ENCODE data around the gene RTP3.

Gene RTP3

GRCh38 chr3:46497556-46498265, at the start of gene RTP3:
TSS of gene RTP3 (plus strand) at chr3:46497976. CDS start at chr3:46498063, 87 bp downstream.
- no peak for DNase-seq (ENCODE audit: low read depth)
- no peak within 1 kb of the TSS for H3K4me3 ChIP-seq (ENCODE audit: low read length)
- TF ChIP-seq, protein P1, sequence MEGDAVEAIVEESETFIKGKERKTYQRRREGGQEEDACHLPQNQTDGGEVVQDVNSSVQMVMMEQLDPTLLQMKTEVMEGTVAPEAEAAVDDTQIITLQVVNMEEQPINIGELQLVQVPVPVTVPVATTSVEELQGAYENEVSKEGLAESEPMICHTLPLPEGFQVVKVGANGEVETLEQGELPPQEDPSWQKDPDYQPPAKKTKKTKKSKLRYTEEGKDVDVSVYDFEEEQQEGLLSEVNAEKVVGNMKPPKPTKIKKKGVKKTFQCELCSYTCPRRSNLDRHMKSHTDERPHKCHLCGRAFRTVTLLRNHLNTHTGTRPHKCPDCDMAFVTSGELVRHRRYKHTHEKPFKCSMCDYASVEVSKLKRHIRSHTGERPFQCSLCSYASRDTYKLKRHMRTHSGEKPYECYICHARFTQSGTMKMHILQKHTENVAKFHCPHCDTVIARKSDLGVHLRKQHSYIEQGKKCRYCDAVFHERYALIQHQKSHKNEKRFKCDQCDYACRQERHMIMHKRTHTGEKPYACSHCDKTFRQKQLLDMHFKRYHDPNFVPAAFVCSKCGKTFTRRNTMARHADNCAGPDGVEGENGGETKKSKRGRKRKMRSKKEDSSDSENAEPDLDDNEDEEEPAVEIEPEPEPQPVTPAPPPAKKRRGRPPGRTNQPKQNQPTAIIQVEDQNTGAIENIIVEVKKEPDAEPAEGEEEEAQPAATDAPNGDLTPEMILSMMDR (conservative IDR thresholded peaks at IDR 0.05; ENCODE audit: low read length): no peak

DNA sequence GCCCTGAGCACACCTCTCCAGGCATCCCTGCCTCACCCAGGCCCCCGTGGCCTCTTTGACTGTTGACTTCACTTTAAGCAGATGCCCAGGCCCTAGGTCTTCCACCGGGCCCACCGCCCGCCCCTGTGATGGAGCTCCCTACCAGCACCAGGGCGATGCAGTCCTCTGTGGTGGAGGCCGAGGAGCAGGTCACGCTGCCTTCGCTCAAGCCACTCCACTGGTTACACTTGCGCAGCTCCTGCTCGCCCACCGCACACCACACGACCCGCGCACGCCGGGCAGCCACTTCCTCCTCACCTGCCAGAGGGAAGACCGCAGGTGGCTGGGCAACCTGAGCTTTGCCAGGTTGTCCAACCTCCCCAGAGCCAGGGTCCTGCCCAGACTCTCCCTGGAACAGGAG, 49.1 kb upstream of the RTP3 start:
- no peak overlapping the region for H3K4me3 ChIP-seq (ENCODE audit: low read length)
- no peak for DNase-seq (ENCODE audit: low read depth)
- TF ChIP-seq, protein P1 (conservative IDR thresholded peaks at IDR 0.05; ENCODE audit: low read length): no peak

DNA sequence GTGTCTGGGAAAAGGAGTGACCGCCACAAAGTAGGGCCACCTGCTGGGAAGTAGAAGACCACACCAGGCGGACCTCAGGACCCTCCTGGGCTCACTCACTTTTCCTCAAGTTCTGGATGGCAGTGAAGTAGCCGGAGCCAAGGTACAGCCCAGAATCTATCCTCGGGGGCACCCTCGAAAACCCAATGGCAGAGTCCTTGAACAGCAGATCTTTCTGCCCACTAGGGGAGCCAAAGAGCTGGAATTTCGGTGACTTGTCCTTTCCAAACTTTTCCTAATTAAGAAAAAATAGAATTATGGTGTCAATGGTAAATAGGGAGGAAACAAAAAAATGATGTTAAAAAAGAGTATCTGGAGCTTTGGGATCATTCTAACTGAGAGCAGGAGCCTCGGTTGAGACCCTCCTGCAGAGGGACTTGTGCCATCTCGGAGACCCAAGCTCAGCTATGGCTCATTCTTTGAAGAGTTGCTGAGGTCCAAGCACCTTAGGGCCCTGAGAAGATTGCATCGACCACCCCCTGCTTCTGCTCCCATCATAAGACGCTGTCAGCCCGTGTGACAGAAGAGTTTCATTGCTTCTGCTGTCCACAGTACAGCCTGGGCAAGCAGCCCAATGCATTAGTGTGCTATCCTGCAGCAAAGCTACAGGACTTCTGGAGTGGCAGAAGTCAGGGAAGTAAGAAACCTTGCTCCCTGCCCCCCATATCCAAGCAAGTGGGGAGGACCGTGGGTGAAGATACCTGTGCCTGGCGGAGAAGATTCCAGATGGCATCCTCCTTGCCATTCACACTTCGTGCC, 47.8 kb upstream of the RTP3 start:
- peak; percentile 9 for DNase-seq (ENCODE audit: low read depth)
- no peak overlapping the region for H3K4me3 ChIP-seq (ENCODE audit: low read length)
- TF ChIP-seq, protein P1 (conservative IDR thresholded peaks at IDR 0.05; ENCODE audit: low read length): peak; percentile 69

DNA sequence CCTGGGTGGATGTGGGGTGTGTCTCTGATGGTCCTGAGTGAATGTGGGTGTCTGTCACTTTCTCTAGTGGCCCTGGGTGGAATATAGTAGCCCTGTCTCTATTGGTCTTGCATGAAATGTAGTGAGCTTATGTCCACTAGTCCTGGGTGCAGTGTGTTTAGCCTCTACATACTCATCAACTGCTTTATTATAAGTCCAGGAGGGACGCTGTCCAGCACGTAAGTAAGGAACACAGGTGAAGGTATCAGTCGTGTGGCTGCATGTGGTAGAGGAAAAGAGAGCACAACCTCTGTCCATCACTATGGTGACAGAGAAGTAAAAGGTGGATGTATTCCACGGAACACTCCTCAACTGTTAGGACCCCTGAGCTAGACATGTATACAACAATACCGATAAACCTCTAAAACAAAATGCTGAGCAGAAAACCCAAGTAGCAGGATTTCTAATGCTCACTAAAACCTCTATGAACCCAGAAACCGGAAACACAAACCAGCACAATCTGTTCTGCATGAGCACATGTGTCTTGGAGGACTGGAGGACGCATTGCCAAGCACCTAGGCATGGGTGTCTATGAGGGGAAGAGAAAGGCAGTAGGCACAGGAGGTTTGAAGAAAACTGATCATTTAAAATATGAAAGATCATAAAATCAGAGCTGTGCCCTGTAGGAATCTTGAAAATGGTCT, 44.1 kb upstream of the RTP3 start:
- no peak for DNase-seq (ENCODE audit: low read depth)
- TF ChIP-seq, protein P1 (conservative IDR thresholded peaks at IDR 0.05; ENCODE audit: low read length): no peak
- no peak overlapping the region for H3K4me3 ChIP-seq (ENCODE audit: low read length)

- no peak for DNase-seq (ENCODE audit: low read depth)
- H3K4me3 ChIP-seq (ENCODE audit: low read length): no peak overlapping the region
- TF ChIP-seq, protein P1 (conservative IDR thresholded peaks at IDR 0.05; ENCODE audit: low read length): no peak
Measured at GRCh38 chr3:46454209-46454595, 43.6 kb upstream of the RTP3 start.

DNA sequence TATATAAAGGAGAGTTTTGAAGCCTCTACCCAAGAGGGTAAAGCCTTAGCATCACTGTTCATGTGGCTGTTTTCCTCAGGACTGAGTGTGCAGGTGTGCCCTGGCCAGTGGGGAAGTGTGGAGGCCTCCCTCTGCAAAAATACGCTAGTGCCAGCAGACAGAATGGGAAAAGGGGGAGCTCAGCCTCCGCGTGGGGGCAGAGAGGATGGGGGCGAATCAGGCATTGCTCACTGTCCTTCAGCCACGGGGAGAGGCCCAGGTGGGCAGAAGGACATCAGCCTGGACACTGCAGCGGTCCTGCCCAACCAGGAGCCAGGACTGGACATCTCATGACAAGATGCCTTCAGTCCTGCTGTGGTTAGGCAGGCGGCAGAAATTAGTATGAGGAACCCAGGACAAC, 43.2 kb upstream of the RTP3 start:
- DNase-seq (ENCODE audit: low read depth): no peak
- no peak overlapping the region for H3K4me3 ChIP-seq (ENCODE audit: low read length)
- TF ChIP-seq, protein P1 (conservative IDR thresholded peaks at IDR 0.05; ENCODE audit: low read length): no peak
